HG02870 (cell line): ENCODE measurements around the gene TOMM22.
"Not testable (repeated sequence)": the region's sequence is repeated elsewhere in the genome, so short reads cannot be mapped to it uniquely, and the experiment has no call there.

Source experiments
- ATAC-seq: cut with Tn5 transposase; IDR thresholded peaks from one replicate; pipeline ENCODE4 v1.9.1; 2021; ENCODE audit warnings: mild to moderate bottlenecking, moderate library complexity; ENCODE audit not compliant: unreplicated experiment

The TOMM22 gene

GRCh38 chr22:38681582-38682335 lies at the start of gene TOMM22:
TOMM22 (plus strand) TSS chr22:38681957; CDS start chr22:38681979, 22 bp downstream.
- peak; percentile 91 for ATAC-seq

GRCh38 chr22:38632528-38632927 lies 49.2 kb upstream of the TOMM22 start:
- ATAC-seq = no peak

GRCh38 chr22:38638216-38638615 lies 43.5 kb upstream of the TOMM22 start:
- no peak for ATAC-seq

GRCh38 chr22:38638728-38639127 lies 43.0 kb upstream of the TOMM22 start:
- ATAC-seq = no peak

GRCh38 chr22:38641476-38642040 lies 40.2 kb upstream of the TOMM22 start:
- ATAC-seq = no peak

GRCh38 chr22:38644245-38644644 lies 37.5 kb upstream of the TOMM22 start:
- not testable (repeated sequence) for ATAC-seq

GRCh38 chr22:38645430-38645829 lies 36.3 kb upstream of the TOMM22 start:
- no peak for ATAC-seq

- ATAC-seq = no peak
Observed at GRCh38 chr22:38649841-38650522, 31.8 kb upstream of the TOMM22 start.

GRCh38 chr22:38652859-38653258 lies 28.9 kb upstream of the TOMM22 start:
- no peak for ATAC-seq

GRCh38 chr22:38653741-38654140 lies 28.0 kb upstream of the TOMM22 start:
- no peak for ATAC-seq

- ATAC-seq = no peak
Observed at GRCh38 chr22:38655519-38656255, 26.1 kb upstream of the TOMM22 start.

GRCh38 chr22:38656256-38657044 lies 25.3 kb upstream of the TOMM22 start, which contains the start of the genes CBY1 and FAM227A:
CBY1 (plus strand) TSS chr22:38656638; CDS start chr22:38668055, 11,417 bp downstream.
FAM227A (minus strand) TSS chr22:38656392; CDS start chr22:38650168, 6,224 bp downstream.
- ATAC-seq = peak; percentile 65

GRCh38 chr22:38657045-38657909 lies 24.5 kb upstream of the TOMM22 start:
- ATAC-seq = no peak

GRCh38 chr22:38674888-38675287 lies 6.9 kb upstream of the TOMM22 start:
- no peak for ATAC-seq

- no peak for ATAC-seq
Observed at GRCh38 chr22:38675833-38676232, 5.9 kb upstream of the TOMM22 start.

GRCh38 chr22:38684895-38685294 lies 3.1 kb downstream of the TOMM22 start:
- no peak for ATAC-seq

GRCh38 chr22:38685761-38686160 lies 4.0 kb downstream of the TOMM22 start:
- no peak for ATAC-seq

GRCh38 chr22:38689651-38690050 lies 7.9 kb downstream of the TOMM22 start:
- no peak for ATAC-seq

- ATAC-seq = no peak
Observed at GRCh38 chr22:38694049-38694448, 12.3 kb downstream of the TOMM22 start.
